ENCODE measurements around the gene HAUS3. TPM values are rescaled to one million over a fixed set of nuclear protein-coding genes. Genes with fewer than 3 reads are reported as not detected.

HAUS3 gene
- total and polyA plus RNA-seq, 2 of the 8 experiments (the other 6 are each of a cell fraction or from before 2014, with no cell fraction given), result 3.2 to 14.8 TPM

DNA sequence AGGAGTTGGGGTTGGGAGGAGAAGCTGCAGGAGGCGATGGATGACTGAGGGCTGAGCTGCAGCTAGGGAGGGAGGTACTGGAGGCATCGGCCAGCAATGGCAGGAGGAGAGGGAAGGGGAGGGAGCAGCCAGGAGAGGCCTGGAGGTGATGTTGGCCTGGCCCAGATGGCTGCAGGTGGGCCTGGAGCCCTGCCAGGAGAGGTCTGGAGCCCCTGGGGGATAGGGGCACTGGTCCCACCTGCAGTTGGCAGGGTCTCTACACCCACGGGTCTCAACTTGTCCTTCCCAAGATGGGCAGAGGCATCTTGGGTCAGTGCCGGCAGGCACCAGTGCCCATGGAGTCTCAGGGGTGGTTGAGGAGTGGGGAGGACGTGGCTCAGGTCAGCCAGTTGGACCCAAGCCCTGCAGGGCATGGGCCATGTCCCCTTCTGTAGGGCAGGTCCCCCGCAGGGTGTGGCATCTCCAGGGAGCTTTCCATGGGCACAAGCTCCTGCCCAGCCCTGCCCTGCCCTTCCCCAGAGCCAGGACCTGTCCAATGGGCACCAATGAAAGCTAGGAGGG lies 22.6 kb upstream of the HAUS3 start (continued):
- no peak for TF ChIP-seq NANOG (IDR thresholded peaks at IDR 0.05; ENCODE audit: insufficient read depth, low read depth, low read length, poor library complexity, severe bottlenecking)
- no peak for TF ChIP-seq MAFK (IDR thresholded peaks at IDR 0.05; ENCODE audit: low read depth, low read length)
- TF ChIP-seq CHD1 (IDR thresholded peaks at IDR 0.05; ENCODE audit: low read depth, low read length), result no peak
- no peak for TF ChIP-seq CBX8 (IDR thresholded peaks at IDR 0.05; ENCODE audit: borderline replicate concordance, low read depth, low read length)
